ENCODE measurements around the gene ROBO4.

ROBO4 gene

DNA sequence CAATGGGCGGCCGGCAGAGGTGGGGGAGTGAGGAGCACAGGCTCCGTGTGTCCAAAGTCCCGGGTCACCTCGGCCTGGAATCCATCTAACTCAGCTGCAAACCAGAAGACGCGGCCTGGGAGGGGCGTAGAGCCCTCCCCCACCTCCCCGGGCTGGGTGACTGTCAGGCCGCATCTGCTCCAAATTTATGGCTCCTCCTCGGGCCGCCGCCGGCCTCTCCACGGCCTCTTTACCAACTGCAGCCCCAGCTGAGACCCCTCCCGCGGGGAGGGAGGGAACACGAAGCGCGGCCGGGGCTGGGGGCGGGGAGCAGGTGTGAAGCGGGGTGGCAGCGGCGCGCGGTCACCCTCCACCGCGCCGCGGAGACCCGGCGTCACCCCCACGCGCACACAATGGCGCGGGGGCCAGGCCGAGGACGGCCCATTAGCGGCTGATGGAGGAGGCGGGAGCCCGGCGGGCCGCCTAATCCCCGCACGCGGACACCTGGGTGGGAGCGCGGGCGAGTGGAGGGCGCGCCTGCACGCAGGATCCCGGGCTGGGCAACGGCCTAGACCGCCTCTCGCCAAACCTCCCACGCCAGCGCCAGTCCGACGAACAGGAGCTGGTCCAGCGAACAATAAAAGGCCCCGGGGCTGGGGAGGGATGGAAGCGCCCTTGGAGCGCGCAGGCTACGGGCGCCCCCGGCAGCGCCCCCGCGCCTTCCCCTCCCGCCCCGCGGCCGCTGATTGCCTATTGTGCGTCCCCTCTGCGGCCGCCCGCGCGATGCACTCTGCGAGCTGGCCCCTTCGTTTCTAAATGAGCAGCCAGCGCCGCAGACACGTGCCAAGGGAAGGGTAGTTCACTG, 58.3 kb downstream of the ROBO4 start:
- no peak for DNase-seq

DNA sequence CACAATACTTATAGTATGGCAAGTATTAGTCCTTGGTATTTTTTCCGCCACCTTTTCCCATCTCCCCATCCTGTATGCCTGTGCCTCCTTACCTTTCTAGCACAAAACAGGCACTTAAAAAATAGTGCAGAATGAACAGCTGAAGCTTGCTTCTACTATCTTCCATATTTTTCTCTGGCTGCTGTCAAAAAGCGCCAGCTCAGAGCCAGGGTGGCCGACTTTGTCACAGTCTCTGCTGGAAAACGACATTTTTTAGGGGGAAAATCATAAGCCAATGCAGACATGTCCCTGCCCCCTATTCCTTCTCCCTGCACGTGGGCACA, 58.9 kb downstream of the ROBO4 start:
- DNase-seq: no peak

GRCh38 chr11:124837491-124837856, 60.2 kb downstream of the ROBO4 start:
- no peak for DNase-seq

GRCh38 chr11:124835918-124836317, 61.7 kb downstream of the ROBO4 start:
- DNase-seq: no peak

DNA sequence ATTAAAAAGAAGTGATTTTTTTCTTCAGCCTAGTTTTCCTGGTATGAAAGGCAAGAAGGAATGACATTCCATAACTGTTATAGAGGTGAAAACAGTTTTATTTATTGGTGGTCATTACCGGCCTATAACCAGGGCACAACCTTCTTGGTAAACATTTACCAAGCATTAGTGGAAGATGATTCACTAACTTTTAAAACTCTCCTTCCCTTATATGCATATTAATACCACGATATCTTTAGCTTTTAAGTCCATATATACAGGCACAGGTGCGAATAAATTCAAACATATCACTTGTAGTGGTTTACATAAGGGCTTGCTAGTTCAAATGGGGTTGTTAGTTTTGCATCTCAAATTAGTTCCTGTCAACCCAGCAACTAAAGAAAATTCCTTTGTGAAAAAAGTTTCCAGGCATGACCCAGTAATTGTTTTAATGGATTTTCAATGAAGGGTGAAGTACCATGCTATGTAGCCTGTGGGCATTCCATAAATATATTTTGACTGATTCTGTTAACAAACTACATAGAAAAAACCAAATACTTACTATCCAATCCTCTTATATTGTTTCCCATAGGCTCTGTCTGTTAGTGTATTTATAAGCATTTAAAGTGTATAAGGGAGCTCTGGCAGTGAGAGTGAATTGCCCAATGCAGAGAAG, 63.0 kb downstream of the ROBO4 start:
- no peak for DNase-seq
